Activated T-helper 2 cell treated with anti-CD3 and anti-CD28 coated beads, Interferon-gamma antibody, Interleukin-2, Interleukin-4, amounts not matched to agents 10 μg/mL and 5 μg/mL and 100 μg/mL, durations not matched to agents 14 hours and 24 hours and 36 hours (primary cell): ENCODE data around the gene WDR45. TPM values are rescaled to one million over a fixed set of nuclear protein-coding genes. Genes with fewer than 3 reads are reported as not detected.
A peak's percentile ranks its signal among the peaks of the same experiment; 100 is the strongest.

Experiments used
- DNase-seq: peaks from one replicate; pipeline ENCODE4 v3.0.0; 2021; ENCODE audit warnings: low spot score
- H3K27ac Mint-ChIP-seq: one replicate; pipeline ENCODE4 v1.8.0; 2021; ENCODE audit warnings: mixed read lengths
- H3K27me3 Mint-ChIP-seq: one replicate; pipeline ENCODE4 v1.8.0; 2021; ENCODE audit warnings: low read depth, mixed read lengths
- H3K36me3 Mint-ChIP-seq: one replicate; pipeline ENCODE4 v1.8.0; 2021; ENCODE audit warnings: low read depth, mixed read lengths
- H3K4me1 Mint-ChIP-seq: one replicate; pipeline ENCODE4 v1.8.0; 2021; ENCODE audit warnings: low read depth, mixed read lengths
- H3K4me3 Mint-ChIP-seq: one replicate; pipeline ENCODE4 v1.8.0; 2021; ENCODE audit warnings: low read depth, mild to moderate bottlenecking, moderate library complexity, mixed read lengths
- H3K9me3 Mint-ChIP-seq: one replicate; pipeline ENCODE4 v1.8.0; 2021; ENCODE audit warnings: mixed read lengths
- intact Hi-C: fragments of 100-400 bp; cut with micrococcal nuclease; formaldehyde crosslinking; loops from one replicate; pipeline ENCODE4 v1.15.1; 2023
- total RNA-seq: library from RNA; stranded (reverse); gene quantifications from 2 replicates; pipeline ENCODE4 v1.2.3, GENCODE V29; 2022

The WDR45 gene
- total RNA-seq, 1 donor from 2014 or later = 37.9 TPM

- DNase-seq = no peak
- Mint-ChIP-seq H3K9me3 (no peaks in the 10 kb centered on the region), H3K27me3 (no peaks in the 10 kb centered on the region), H3K4me1 (peaks cover 11% of the 10 kb centered on the region), H3K4me3 (no peak overlapping the region), H3K27ac (no peak overlapping the region), H3K36me3 (no peaks in the 10 kb centered on the region)
- intact Hi-C loops = no loop called here
Measured at GRCh38 chrX:49059201-49059600, 20.5 kb downstream of the WDR45 start.

- Mint-ChIP-seq H3K27me3 (no peaks in the 10 kb centered on the region), H3K36me3 (no peaks in the 10 kb centered on the region), H3K4me3 (no peak within 1 kb of the TSS), H3K9me3 (no peaks in the 10 kb centered on the region), H3K4me1 (peaks cover 15% of the 10 kb centered on the region), H3K27ac (no peak within 1 kb of the TSS)
- no peak for DNase-seq
- intact Hi-C loops = no loop called here
Measured at GRCh38 chrX:49058794-49059193, 20.9 kb downstream of the WDR45 start, which contains the start of gene CCDC120. Gene CCDC120, plus strand, starts transcription at chrX:49058999. Its CDS starts 3,043 bp downstream, at chrX:49062042.

DNA sequence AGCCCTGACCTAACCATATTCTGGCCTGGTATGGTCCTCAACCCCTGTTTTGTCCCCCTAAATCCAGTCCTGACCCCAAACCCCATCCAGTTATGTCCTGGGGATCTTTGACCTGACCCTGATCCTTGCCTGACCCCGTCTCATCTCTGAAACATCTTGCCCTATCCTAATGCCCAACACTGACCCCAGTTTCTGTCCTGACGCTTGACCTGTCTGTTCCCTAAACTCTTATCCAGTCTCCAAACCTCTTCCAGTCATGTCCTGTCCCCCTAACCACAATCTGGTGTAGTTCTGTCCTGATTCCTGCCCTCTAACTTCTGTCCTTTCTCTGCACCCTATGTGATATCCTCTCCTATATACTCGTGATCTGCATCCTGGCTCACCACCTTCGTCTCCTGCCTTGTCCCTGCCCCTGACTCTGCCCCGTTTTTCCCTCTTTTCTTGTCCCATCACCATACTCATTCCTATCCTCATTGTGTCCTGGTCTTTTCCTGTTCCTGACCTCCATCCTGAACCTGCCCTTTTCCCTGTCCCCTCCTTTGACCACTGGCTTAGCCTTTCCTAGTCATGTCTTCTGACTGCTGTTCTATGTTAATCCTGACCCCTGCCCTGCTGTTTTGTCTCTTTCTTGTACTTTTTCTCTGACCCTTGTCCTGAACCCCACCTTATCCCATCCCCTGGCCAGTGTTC lies 25.5 kb downstream of the WDR45 start:
- Mint-ChIP-seq H3K27me3 (no peaks in the 10 kb centered on the region), H3K27ac (peak overlapping the region; percentile 85), H3K36me3 (no peaks in the 10 kb centered on the region), H3K9me3 (no peaks in the 10 kb centered on the region), H3K4me3 (peak overlapping the region; percentile 82), H3K4me1 (peaks cover 22% of the 10 kb centered on the region)
- no peak for DNase-seq
- intact Hi-C loops = no loop called here

DNA sequence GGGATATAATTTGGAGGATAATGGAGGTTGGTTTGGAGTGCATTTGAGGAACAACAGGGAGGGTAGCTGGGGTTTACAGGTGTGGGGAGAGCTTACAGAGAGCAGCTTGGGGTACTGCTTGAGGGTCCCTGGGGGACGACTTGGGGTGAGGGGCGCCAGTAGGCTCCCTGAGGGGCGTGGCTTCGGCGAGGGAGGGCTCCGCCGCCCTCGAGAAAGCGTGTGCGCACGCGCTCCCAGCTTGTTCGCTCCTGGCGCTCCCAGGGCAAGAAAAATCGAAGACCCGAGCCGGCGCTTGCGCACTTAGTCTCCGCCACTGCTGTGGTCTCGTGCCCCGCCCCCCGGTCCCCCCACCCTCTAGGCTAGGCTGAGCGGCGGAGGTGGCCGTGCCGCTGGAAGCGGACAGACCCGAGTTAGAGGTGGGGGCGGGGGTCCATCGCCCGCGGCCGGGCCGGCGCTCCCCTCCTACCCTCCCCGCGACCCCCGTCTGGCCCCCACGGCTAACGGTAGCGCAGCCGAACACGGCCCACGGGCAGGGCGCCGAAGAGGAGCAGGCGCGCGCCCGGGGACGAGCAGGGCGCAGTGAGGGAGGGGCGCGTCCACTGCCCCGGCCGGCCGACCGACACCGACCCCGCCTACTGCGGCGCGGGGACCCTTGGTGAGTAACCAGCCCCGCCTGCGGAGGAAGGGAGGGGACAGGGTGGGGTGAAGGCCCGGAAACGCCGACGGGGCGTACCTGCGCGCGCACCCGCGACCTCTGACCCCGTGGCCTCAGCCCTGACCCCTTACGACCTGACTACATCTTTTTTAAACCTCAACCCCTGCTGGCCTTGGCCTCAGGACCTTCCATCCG lies 26.2 kb downstream of the WDR45 start:
- DNase-seq = peak; percentile 40
- no peaks in the 10 kb centered on the region for H3K27me3 Mint-ChIP-seq
- peak overlapping the region; percentile 85 for H3K27ac Mint-ChIP-seq
- H3K4me3 Mint-ChIP-seq = peak overlapping the region; percentile 82
- H3K36me3 Mint-ChIP-seq = no peaks in the 10 kb centered on the region
- no peaks in the 10 kb centered on the region for H3K9me3 Mint-ChIP-seq
- H3K4me1 Mint-ChIP-seq = peaks cover 22% of the 10 kb centered on the region
- intact Hi-C loops = no loop called here

DNA sequence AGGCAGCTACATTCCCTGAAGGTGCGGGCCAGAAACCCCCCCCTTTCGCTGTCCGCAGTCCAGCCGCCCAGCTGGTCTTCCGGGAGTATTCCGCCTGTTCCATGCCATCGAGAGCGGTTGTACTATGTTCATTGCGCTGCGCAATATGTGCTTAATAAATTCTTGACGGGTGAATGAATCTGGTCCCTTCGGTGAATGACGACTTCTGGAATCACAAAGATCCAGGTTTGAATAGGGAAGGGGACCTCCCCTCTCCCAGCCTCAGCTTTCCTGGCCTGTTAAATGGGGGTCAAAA lies 35.8 kb downstream of the WDR45 start:
- no peaks in the 10 kb centered on the region for H3K27me3 Mint-ChIP-seq
- H3K27ac Mint-ChIP-seq = peak overlapping the region; percentile 83
- no peaks in the 10 kb centered on the region for H3K9me3 Mint-ChIP-seq
- peaks cover 13% of the 10 kb centered on the region for H3K36me3 Mint-ChIP-seq
- peak overlapping the region; percentile 92 for H3K4me3 Mint-ChIP-seq
- intact Hi-C loops = loop anchor here (1.0 kb wide), 6 partner anchors 42 to 470 kb away; partner anchors contain the start of genes GRIPAP1, PIM2, PQBP1 and RBM3
- peaks cover 31% of the 10 kb centered on the region for H3K4me1 Mint-ChIP-seq
- no peak for DNase-seq

- Mint-ChIP-seq H3K27me3 (no peaks in the 10 kb centered on the region), H3K4me3 (peak within 1 kb of the TSS; percentile 92), H3K9me3 (no peaks in the 10 kb centered on the region), H3K4me1 (peaks cover 33% of the 10 kb centered on the region), H3K27ac (peak within 1 kb of the TSS; percentile 94), H3K36me3 (peaks cover 19% of the 10 kb centered on the region)
- DNase-seq = peak; percentile 94
- intact Hi-C loops = loop anchor here (1.0 kb wide), 6 partner anchors 41 to 469 kb away; partner anchors contain the start of genes GRIPAP1, PIM2, PQBP1 and RBM3
Measured at GRCh38 chrX:49043220-49043986, 36.3 kb downstream of the WDR45 start, which contains the start of gene TFE3. Gene TFE3, minus strand, starts transcription at chrX:49043357. Its CDS starts 131 bp downstream, at chrX:49043226.

- Mint-ChIP-seq H3K9me3 (no peaks in the 10 kb centered on the region), H3K36me3 (peaks cover 23% of the 10 kb centered on the region), H3K4me3 (peak overlapping the region; percentile 92), H3K27me3 (no peaks in the 10 kb centered on the region), H3K27ac (peak overlapping the region; percentile 94), H3K4me1 (peaks cover 33% of the 10 kb centered on the region)
- intact Hi-C loops = loop anchor here (1.0 kb wide), 6 partner anchors 40 to 468 kb away; partner anchors contain the start of genes GRIPAP1, PIM2, PQBP1 and RBM3
- DNase-seq = no peak
Measured at GRCh38 chrX:49042581-49043219, 37.0 kb downstream of the WDR45 start.

DNA sequence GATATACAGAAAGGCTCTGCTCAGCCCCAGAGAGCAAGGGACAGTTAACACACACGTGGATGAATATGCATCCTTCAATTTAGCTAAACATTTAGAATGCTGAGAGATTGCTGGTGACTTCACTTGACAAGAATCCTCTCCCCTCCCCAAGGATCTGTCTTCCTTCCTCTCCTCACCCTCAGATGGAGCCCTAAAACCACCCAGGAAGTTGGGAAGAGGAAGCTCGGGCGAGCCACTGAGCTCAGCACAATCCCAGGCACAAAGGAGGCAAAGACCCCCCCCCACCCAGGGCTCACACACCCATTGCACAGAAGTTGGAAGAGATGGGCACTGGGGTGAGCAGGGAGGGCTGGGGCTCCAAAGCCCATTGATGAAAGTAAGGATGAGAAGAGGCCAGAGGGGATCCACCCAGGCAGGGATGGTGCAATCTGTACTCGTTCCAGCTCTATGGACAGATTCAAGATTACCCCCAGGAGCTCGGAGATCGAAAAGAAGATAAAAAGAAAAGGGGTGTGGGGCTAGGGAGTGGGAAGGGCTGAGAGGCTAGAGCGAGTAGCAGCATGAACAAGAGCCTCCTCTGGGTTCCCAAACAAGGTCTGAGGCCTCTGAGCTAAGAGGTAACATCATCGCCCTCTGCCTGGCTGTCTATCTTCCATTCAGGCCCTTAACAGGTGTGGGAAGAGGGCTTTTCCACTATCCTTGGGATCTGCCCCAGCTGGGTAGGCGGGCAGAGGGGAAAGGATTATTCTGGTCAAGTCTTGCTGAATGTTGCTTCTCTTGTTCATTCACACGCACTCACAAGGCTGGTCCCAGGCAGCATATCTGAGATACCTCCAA lies 37.7 kb downstream of the WDR45 start:
- Mint-ChIP-seq H3K4me1 (peaks cover 33% of the 10 kb centered on the region), H3K27ac (peak overlapping the region; percentile 94), H3K36me3 (peaks cover 25% of the 10 kb centered on the region), H3K27me3 (no peaks in the 10 kb centered on the region), H3K9me3 (no peaks in the 10 kb centered on the region), H3K4me3 (peak overlapping the region; percentile 92)
- DNase-seq = no peak
- intact Hi-C loops = no loop called here

DNA sequence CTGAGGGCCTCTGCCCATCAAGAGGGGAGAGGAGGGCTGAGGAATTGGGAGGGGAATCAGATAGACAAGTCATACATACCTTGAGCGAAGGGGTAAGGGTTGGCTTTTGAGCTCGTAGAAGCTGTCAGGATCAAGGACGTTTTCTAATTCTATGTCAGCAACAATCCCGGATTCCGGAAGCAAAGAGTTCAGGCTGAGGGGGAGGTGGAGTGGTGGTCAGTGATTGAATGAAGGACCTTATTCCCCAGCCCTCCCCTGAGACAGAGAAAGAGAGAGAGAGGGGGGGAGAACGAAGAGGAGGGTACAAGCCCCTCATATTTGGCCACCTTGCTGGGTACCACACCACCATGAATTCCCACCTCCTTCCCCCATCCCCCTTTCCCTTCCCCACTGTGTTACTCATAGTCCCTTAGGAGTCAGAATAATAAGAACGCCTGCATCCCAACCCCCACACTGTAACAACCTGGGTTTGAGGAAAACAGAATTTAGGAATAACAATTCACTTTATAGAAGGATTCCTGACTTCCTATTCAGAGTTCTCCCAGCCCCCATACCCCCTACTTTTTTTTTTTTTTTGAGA lies 39.2 kb downstream of the WDR45 start:
- intact Hi-C loops = no loop called here
- no peaks in the 10 kb centered on the region for H3K9me3 Mint-ChIP-seq

DNA sequence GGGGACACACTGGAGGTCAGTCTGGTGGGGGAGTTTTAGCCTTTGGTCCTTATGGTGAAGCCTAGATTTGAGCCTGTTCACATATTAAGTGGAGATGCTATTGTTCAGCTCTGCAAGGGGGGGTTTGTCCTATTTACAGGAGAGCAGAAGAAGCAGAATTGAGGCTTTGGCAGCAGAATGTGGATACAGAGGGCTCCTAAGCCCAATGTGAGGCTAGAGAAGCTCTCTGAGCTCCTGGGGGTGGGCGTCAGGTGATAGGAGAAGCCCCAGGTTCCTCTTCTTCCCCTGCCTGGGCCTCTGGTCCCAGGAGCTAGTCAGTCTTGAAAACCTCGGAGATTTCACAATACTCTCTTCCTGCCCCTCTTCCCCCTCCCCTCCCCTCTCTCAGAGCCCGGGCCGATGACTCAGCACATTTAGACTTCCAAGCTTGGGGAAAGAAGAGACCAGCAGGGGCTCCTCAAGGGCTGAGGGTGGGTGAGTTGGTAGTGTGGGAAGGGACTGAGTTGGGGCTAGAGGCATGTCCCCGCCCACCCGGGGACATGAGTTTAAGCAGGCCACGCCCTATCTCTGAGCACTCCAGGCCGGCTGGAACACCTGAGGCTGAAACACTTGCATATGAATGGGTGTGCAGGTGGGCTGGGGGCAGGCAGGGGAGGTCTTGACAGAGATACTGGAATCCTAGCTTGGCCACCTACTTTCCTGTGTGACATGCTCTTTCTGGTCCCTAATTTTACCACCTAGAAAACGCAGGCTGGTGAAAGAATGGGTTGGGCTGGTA lies 39.9 kb downstream of the WDR45 start:
- intact Hi-C loops = no loop called here
- Mint-ChIP-seq H3K27me3 (no peaks in the 10 kb centered on the region), H3K9me3 (no peaks in the 10 kb centered on the region), H3K27ac (peak overlapping the region; percentile 82), H3K4me3 (peak overlapping the region; percentile 55), H3K4me1 (peaks cover 33% of the 10 kb centered on the region), H3K36me3 (peaks cover 26% of the 10 kb centered on the region)
- peak; percentile 21 for DNase-seq

More for the DNA sequence above, 39.2 kb downstream of the WDR45 start:
- peaks cover 25% of the 10 kb centered on the region for H3K36me3 Mint-ChIP-seq
- H3K27ac Mint-ChIP-seq = peak overlapping the region; percentile 82
- DNase-seq = no peak
- peaks cover 33% of the 10 kb centered on the region for H3K4me1 Mint-ChIP-seq
- H3K27me3 Mint-ChIP-seq = no peaks in the 10 kb centered on the region
- H3K4me3 Mint-ChIP-seq = peak overlapping the region; percentile 55
